HEK293T (cell line): ENCODE data around the gene VAMP2.
A peak's percentile ranks its signal among the peaks of the same experiment; 100 is the strongest.

Experiments used
- CTCF ChIA-PET: fragments of 350-600 bp; formaldehyde crosslinking; extraction: SDS; loops from one replicate; lab custom pipeline; 2021; ENCODE audit warnings: antibody characterized with exemption, inconsistent platforms; lab: Yijun Ruan, JAX
- POLR2A ChIA-PET: fragments of 350-600 bp; formaldehyde crosslinking; extraction: SDS; loops from one replicate; lab custom pipeline; 2020; ENCODE audit warnings: antibody characterized with exemption, inconsistent platforms; lab: Yijun Ruan, JAX
- DNase-seq: peaks from one replicate; pipeline ENCODE4 v3.0.0; 2012; ENCODE audit warnings: mixed read lengths; ENCODE audit errors: extremely low spot score
- ARNT ChIP-seq: fragments of 450-650 bp; IDR thresholded peaks from 2 replicates; pipeline ENCODE4 v1.6.1; 2017; ENCODE audit warnings: mild to moderate bottlenecking
- BHLHE40 ChIP-seq: fragments of 450-650 bp; IDR thresholded peaks from 2 replicates; pipeline ENCODE4 v1.6.1; 2016; ENCODE audit warnings: mild to moderate bottlenecking, moderate library complexity, borderline replicate concordance
- CTBP1 ChIP-seq: fragments of 450-650 bp; IDR thresholded peaks from 2 replicates; pipeline ENCODE4 v1.6.1; 2016; ENCODE audit warnings: borderline replicate concordance
- ELF4 ChIP-seq: fragments of 450-650 bp; IDR thresholded peaks from 2 replicates; pipeline ENCODE4 v1.6.1; 2017; ENCODE audit warnings: antibody characterized with exemption
- FOXA1 ChIP-seq: fragments of 450-650 bp; IDR thresholded peaks from 2 replicates; pipeline ENCODE4 v1.6.1; 2016; ENCODE audit warnings: mild to moderate bottlenecking
- FOXK2 ChIP-seq: fragments of 450-650 bp; IDR thresholded peaks from 2 replicates; pipeline ENCODE4 v1.6.1; 2016; ENCODE audit warnings: mild to moderate bottlenecking
- FOXM1 ChIP-seq: fragments of 450-650 bp; IDR thresholded peaks from 2 replicates; pipeline ENCODE4 v1.6.1; 2017; ENCODE audit warnings: mild to moderate bottlenecking, borderline replicate concordance
- HDGF ChIP-seq: fragments of 450-650 bp; IDR thresholded peaks from 2 replicates; pipeline ENCODE4 v1.6.1; 2017; ENCODE audit warnings: antibody characterized with exemption, borderline replicate concordance
- L3MBTL2 ChIP-seq: fragments of 450-650 bp; conservative IDR thresholded peaks from 2 replicates; pipeline ENCODE4 v1.6.1; 2016; ENCODE audit warnings: mild to moderate bottlenecking
- LEF1 ChIP-seq: fragments of 450-650 bp; IDR thresholded peaks from 2 replicates; pipeline ENCODE4 v1.6.1; 2017; ENCODE audit warnings: mild to moderate bottlenecking, borderline replicate concordance
- NFRKB ChIP-seq: fragments of 450-650 bp; IDR thresholded peaks from 2 replicates; pipeline ENCODE4 v1.6.1; 2016; ENCODE audit warnings: mild to moderate bottlenecking, moderate library complexity
- SP1 ChIP-seq: fragments of 450-650 bp; IDR thresholded peaks from 2 replicates; pipeline ENCODE4 v1.6.1; 2017
- SUZ12 ChIP-seq: fragments of 450-650 bp; IDR thresholded peaks from 2 replicates; pipeline ENCODE4 v1.6.1; 2016; ENCODE audit warnings: mild to moderate bottlenecking
- TARDBP ChIP-seq: fragments of 450-650 bp; IDR thresholded peaks from 2 replicates; pipeline ENCODE4 v1.6.1; 2016
- ZNF384 ChIP-seq: fragments of 450-650 bp; IDR thresholded peaks from 2 replicates; pipeline ENCODE4 v1.6.1; 2016
- TF ChIP-seq, protein P1 (sequence below): fragments of 450-650 bp; IDR thresholded peaks from 2 replicates; pipeline ENCODE4 v1.6.1; 2016

The VAMP2 gene

DNA sequence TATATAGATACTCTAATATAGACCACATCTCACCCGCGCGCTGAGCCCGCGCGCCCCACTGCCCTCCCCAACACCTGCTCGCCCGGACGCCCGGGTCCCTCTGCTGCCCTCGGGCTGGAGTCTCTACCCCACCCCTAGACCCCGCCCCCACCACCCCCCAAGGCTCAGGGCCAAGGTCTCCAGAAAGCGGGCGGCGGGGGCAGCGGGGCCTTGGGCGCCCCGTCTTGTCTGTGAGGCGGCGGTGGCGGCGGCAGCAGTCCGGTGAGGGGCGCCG, 41.4 kb downstream of the VAMP2 start:
- ChIA-PET POLR2A (interaction anchor here (1.0 kb wide), 1 partner anchor 35 kb away, joined by 7 read pairs; no protein-coding TSS in a partner anchor), CTCF (interaction anchor here (0.6 kb wide), 1 partner anchor 132 kb away, joined by 3 read pairs; no protein-coding TSS in a partner anchor)
- no peak for DNase-seq
- TF ChIP-seq LEF1 (no peak), ARNT (no peak), FOXM1 (no peak), SUZ12 (no peak), FOXA1 (no peak), BHLHE40 (no peak), ZNF384 (no peak), TARDBP (no peak), HDGF (no peak), CTBP1 (no peak), L3MBTL2 (no peak), SP1 (no peak), FOXK2 (no peak), ELF4 (no peak), NFRKB (no peak)
- TF ChIP-seq, protein P1, sequence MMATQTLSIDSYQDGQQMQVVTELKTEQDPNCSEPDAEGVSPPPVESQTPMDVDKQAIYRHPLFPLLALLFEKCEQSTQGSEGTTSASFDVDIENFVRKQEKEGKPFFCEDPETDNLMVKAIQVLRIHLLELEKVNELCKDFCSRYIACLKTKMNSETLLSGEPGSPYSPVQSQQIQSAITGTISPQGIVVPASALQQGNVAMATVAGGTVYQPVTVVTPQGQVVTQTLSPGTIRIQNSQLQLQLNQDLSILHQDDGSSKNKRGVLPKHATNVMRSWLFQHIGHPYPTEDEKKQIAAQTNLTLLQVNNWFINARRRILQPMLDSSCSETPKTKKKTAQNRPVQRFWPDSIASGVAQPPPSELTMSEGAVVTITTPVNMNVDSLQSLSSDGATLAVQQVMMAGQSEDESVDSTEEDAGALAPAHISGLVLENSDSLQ: no peak

- ChIA-PET POLR2A (interaction anchor here (0.6 to 3.1 kb wide), 9 partner anchors 36 to 175 kb away, joined by 3 to 22 read pairs (median 5); partner anchors contain the start of genes AURKB, BORCS6, SLC25A35 and TMEM107), CTCF (interaction anchor here (0.6 to 3.1 kb wide), 11 partner anchors 11 to 131 kb away, joined by 3 to 13 read pairs (median 4); no protein-coding TSS in a partner anchor)
- TF ChIP-seq SUZ12 (no peak), ELF4 (no peak), LEF1 (no peak), ARNT (no peak), CTBP1 (no peak), BHLHE40 (no peak), HDGF (no peak), L3MBTL2 (peak; percentile 53)
- peak; percentile 66 for DNase-seq
Measured at GRCh38 chr17:8120520-8121406, 42.0 kb downstream of the VAMP2 start.

DNA sequence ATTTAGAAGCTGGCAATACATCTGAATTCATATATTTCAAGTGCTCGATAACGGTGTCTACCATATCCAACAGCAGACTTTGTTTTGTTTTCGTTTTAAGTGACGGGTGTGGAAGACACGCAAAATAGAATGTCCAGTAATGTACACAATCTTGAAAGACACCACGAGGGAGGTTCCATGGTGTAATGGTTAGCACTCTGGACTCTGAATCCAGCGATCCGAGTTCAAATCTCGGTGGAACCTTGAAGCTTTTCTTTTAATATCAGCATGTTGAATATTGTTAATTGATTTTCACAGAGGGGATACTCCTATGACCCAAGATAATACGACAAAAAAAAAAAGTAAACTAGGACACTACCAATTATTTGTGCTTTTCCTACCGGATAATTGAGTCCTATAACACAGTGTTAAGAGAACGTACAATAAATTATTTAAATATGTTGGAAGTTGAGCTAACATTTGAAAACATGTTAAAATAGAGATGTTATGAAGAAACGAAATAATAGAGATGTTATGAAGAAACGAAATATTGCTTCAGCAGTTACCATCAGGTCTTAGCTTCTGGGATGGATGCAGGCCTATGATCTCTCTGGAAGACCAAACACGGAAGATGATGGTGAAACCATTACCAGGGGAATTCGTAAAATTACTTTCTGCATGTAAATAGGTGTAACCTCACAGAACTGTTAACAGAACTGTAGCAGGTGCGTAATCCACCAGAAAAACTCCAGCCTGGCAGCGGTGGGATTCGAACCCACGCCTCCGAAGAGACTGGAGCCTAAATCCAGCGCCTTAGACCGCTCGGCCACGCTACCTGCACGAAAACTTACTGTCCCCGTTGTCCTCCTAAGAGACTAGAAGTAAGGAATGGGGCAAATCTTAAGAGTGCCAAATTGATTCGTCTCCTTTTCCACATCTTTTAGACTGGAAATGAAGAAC, 42.9 kb downstream of the VAMP2 start:
- POLR2A ChIA-PET: interaction anchor here (0.6 to 3.1 kb wide), 15 partner anchors 20 to 176 kb away, joined by 3 to 22 read pairs (median 3); partner anchors contain the start of genes AURKB, BORCS6, CTC1 and SLC25A35
- TF ChIP-seq TARDBP (0 out of 2 replicates have a peak, but pooled peaks have one; percentile 8), CTBP1 (no peak), ARNT (peak; percentile 36; the same call in 1 of the 2 replicates), BHLHE40 (no peak), FOXM1 (peak; percentile 52; the same call in 1 of the 2 replicates), ELF4 (no peak; the same call in 1 of the 2 replicates)
- TF ChIP-seq, protein P1: peak; percentile 78
- CTCF ChIA-PET: interaction anchor here (0.7 to 3.1 kb wide), 24 partner anchors 10 to 289 kb away, joined by 3 to 13 read pairs (median 4); no protein-coding TSS in a partner anchor
- DNase-seq: no peak

GRCh38 chr17:8118769-8119580, 43.8 kb downstream of the VAMP2 start:
- DNase-seq: peak; percentile 81
- CTCF ChIA-PET: interaction anchor here (0.5 to 3.1 kb wide), 29 partner anchors 8 to 500 kb away, joined by 3 to 13 read pairs (median 3); partner anchors contain the start of gene PER1
- POLR2A ChIA-PET: interaction anchor here (0.6 to 3.1 kb wide), 13 partner anchors 10 to 177 kb away, joined by 3 to 22 read pairs (median 5); partner anchors contain the start of genes AURKB, BORCS6, CTC1 and SLC25A35
- TF ChIP-seq FOXA1 (no peak), ELF4 (no peak), LEF1 (no peak), ARNT (no peak), FOXM1 (no peak), L3MBTL2 (no peak), HDGF (no peak), NFRKB (no peak), TARDBP (no peak), SUZ12 (no peak), SP1 (no peak)
